Gastrocnemius medialis (tissue), 4 donors: ENCODE measurements around the gene MLST8.

Source experiments
- POLR2A ChIP-seq, 2 donors: fragments of 450-650 bp; IDR thresholded peaks; one replicate each; pipeline ENCODE4 v1.6.1; 2017; ENCODE audit warnings: antibody characterized with exemption in 2 of 2, mild to moderate bottlenecking in 2 of 2, moderate library complexity in 2 of 2
- TF ChIP-seq, protein P1 (sequence below), 5 experiments: fragments of 450-650 bp in 3 of 5; fragments of 200-600 bp in 2 of 5; sonication (generic) in 2 of 5; IDR thresholded peaks in 4 of 5; conservative IDR thresholded peaks in 1 of 5; 1 replicate in 4 of 5; 2 replicates in 1 of 5; pipeline ENCODE4 v1.5.1; 2016 to 2019; ENCODE audit warnings: antibody characterized with exemption in 5 of 5, mild to moderate bottlenecking in 3 of 5, moderate library complexity in 3 of 5

DNA sequence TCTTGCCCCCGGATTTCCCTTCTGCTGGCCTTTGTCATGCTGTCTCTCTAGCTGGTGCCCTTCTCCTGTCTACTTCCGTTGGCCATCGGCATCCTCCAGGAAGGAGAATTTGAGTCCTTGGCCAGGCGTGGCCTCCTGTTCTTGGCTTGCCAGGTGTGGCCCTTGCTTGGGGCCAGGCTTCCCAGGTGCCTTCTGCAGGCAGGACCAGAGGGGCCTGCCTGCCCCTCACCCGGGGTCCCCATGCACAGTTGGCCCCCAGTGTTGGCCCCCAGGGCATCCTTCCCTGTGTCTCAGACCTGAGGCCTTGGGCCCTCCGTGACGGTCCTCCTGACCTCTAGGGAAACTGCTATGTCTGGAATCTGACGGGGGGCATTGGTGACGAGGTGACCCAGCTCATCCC is 2.6 kb downstream of the MLST8 start:
- TF ChIP-seq, protein P1, sequence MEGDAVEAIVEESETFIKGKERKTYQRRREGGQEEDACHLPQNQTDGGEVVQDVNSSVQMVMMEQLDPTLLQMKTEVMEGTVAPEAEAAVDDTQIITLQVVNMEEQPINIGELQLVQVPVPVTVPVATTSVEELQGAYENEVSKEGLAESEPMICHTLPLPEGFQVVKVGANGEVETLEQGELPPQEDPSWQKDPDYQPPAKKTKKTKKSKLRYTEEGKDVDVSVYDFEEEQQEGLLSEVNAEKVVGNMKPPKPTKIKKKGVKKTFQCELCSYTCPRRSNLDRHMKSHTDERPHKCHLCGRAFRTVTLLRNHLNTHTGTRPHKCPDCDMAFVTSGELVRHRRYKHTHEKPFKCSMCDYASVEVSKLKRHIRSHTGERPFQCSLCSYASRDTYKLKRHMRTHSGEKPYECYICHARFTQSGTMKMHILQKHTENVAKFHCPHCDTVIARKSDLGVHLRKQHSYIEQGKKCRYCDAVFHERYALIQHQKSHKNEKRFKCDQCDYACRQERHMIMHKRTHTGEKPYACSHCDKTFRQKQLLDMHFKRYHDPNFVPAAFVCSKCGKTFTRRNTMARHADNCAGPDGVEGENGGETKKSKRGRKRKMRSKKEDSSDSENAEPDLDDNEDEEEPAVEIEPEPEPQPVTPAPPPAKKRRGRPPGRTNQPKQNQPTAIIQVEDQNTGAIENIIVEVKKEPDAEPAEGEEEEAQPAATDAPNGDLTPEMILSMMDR (IDR thresholded peaks at IDR 0.05 in 4 of 5, conservative IDR thresholded peaks at IDR 0.05 in 1 of 5): no peak
- TF ChIP-seq POLR2A (IDR thresholded peaks at IDR 0.05): no peak
